Pancreas (tissue), 10 donors: ENCODE data around the gene EFS. TPM values are rescaled to one million over a fixed set of nuclear protein-coding genes. Genes with fewer than 3 reads are reported as not detected.

Source experiments
- ATAC-seq, 4 donors: fragments of 200-7000 bp; cut with Tn5 transposase; one replicate each; pipeline versions ENCODE4 v1.8.0 to v1.9.1; 2020; ENCODE audit warnings: mild to moderate bottlenecking in 4 of 4, moderate library complexity in 4 of 4
- DNase-seq, 6 donors: peaks; one replicate each; pipeline ENCODE4 v3.0.0-alpha.2; 2020
- FAIRE-seq: peaks from 2 replicates; lab custom pipeline; 2012; peaks lifted over from hg19 to GRCh38; lab: Jason Lieb, UNC
- H3K27ac ChIP-seq, 4 donors: fragments of 200-600 bp; sonication (generic); 1 replicate in 3 of 4; 2 replicates in 1 of 4; pipeline versions ENCODE4 v1.5.0 to v1.8.0; 2020
- H3K27me3 ChIP-seq, 4 donors: fragments of 200-600 bp; one replicate each; pipeline ENCODE4 v1.8.0; 2021
- H3K36me3 ChIP-seq, 3 donors: fragments of 200-600 bp; sonication (generic) in 1 of 3; one replicate each; pipeline versions ENCODE4 v1.5.0 to v1.8.0; 2020 to 2021
- H3K4me1 ChIP-seq, 3 donors: fragments of 200-600 bp; one replicate each; pipeline ENCODE4 v1.8.0; 2021
- H3K4me3 ChIP-seq, 4 donors: fragments of 200-600 bp; sonication (generic) in 2 of 4; one replicate each; pipeline versions ENCODE4 v1.5.0 to v1.8.0; 2020 to 2021
- H3K9me3 ChIP-seq, 4 donors: fragments of 200-600 bp; one replicate each; pipeline ENCODE4 v1.8.0; 2021
- CTCF ChIP-seq, 4 donors: fragments of 200-600 bp; sonication (generic) in 3 of 4; IDR thresholded peaks; one replicate each; pipeline versions ENCODE4 v1.5.0 to v1.8.0; 2021; ENCODE audit warnings: antibody characterized with exemption in 4 of 4
- WGBS, 2 donors: extraction: QIAGEN DNeasy Blood & Tissue Kit; methylation state at CpG; one replicate each; pipeline ENCODE4 v1.1.7; 2013; 5-methylcytosine and 5-hydroxymethylcytosine counted together
- intact Hi-C, 3 donors: fragments of 100-400 bp; cut with DNase I; formaldehyde crosslinking; loops; one replicate each; pipeline versions ENCODE4 v1.11.1 to v1.14.2; 2022
- microRNA-seq, 2 donors: library from miRNA; unstranded; fragments of <30 nt; microRNA quantifications; one replicate each; pipeline versions ENCODE4 to v1.1.0, GENCODE V29; 2019 to 2020
- polyA plus RNA-seq, 2 donors: library from polyadenylated mRNA; stranded (reverse); fragments of 200-250 nt; gene quantifications; one replicate each; pipeline ENCODE4 v1.2.3, GENCODE V29; 2013
- total RNA-seq, 6 donors: library from RNA; stranded (reverse); fragmentation: NEBNext Ultra II Directional in 4 of 6; extraction: Animal tissue kit (Norgen Biotek cat#: 25700) in 4 of 6; gene quantifications; one replicate each; pipeline versions ENCODE4 v1.2.1 to v1.2.4, GENCODE V29; 2021 to 2023
- donor health status: healthy with polysubstance abuse.
- donor health status: DM: no; HTN: no; CAD: no; lungs with moderate emphysema.
- donor health status: DM: no; HTN: no; CAD: no.
- donor health status: control.
- donor health status: control.
- donor health status: Bipolar disorder and iron deficiency.
- donor health status: DM: yes; HTN: yes; CAD: no.
- donor health status: DM: no; HTN: no; CAD: no.
- donor health status: DM: no; HTN: no; CAD: no.
- donor health status: DM: yes; HTN: yes; CAD: no.

The EFS gene
- total and polyA plus RNA-seq, 8 donors: 0.23 to 3.0 (median 1.0) TPM

DNA sequence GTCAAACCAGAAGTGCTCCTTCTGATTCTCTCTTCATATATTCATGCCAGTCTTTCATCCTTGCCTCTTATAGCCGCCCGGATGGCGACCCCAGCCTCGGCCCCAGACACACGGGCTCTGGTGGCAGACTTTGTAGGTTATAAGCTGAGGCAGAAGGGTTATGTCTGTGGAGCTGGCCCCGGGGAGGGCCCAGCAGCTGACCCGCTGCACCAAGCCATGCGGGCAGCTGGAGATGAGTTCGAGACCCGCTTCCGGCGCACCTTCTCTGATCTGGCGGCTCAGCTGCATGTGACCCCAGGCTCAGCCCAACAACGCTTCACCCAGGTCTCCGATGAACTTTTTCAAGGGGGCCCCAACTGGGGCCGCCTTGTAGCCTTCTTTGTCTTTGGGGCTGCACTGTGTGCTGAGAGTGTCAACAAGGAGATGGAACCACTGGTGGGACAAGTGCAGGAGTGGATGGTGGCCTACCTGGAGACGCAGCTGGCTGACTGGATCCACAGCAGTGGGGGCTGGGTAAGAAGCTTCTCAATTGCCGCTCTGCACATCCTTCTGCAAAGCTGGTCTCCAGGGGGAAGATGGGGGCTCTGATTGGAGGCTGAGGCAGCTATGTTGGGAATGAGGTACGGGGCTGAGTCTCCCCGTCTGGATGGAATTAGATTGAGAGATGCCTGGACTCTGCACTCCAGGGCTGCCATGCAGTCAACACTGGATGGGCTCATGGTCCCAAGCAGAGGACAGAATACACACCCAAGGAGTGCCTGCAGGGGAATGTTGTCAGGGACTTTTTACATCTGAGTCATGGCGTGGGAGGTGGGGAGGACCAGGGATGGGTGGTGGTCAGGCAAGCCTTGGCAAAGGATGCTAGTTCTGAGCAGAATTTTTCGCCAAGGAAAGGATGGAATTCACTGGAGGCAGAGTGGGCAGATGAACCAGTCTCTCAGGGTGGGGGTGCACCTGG lies 57.0 kb downstream of the EFS start:
- Histone ChIP-seq H3K36me3 (peaks cover 0 to 5% (median 0%) of the 10 kb centered on the region in 3 donors), H3K9me3 (no peaks in the 10 kb centered on the region), H3K4me3 (peak overlapping the region; percentile 64 to 77 (median 72)), H3K27ac (peak overlapping the region in 2 of 4 donors; percentile 88 to 90), H3K4me1 (peaks cover 9 to 23% (median 19%) of the 10 kb centered on the region in 3 donors), H3K27me3 (no peaks in the 10 kb centered on the region)
- WGBS, 2 donors: 62 to 72% methylated on average over 22 of the region's 22 CpGs
- ATAC-seq (no peak), FAIRE-seq (no peak), DNase-seq (peak in 1 of 6 donors; percentile 52)
- intact Hi-C loops: no loop called here
- no peak for TF ChIP-seq CTCF (IDR thresholded peaks at IDR 0.05)

DNA sequence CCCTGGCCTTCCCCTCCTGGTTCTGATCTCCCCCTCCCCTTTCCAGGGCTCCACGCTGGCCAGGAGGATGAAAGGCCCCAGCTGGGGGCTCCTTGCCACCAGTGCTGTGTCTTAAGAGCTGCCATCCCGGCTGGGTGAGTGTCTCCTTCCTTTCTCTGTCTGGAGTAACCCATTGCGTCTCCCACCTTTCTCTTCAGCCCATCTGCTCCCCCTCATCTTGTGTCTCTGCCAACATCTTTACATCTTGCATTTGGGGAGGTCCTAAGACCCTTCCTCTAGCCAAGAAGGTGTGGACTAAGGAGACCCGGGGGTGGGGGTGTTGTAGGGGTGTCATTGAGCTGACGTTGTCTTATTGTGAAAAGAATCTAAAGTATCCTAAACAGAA lies 57.8 kb downstream of the EFS start:
- H3K9me3 ChIP-seq: no peaks in the 10 kb centered on the region
- peaks cover 0 to 5% (median 0%) of the 10 kb centered on the region in 3 donors for H3K36me3 ChIP-seq
- WGBS, 2 donors: 2 to 6% methylated on average over 5 of the region's 5 CpGs
- peak overlapping the region; percentile 66 to 90 (median 80) for H3K27ac ChIP-seq
- H3K4me1 ChIP-seq: peaks cover 9 to 23% (median 19%) of the 10 kb centered on the region in 3 donors
- peak overlapping the region; percentile 64 to 77 (median 72) for H3K4me3 ChIP-seq
- intact Hi-C loops: no loop called here
- no peak for TF ChIP-seq CTCF (IDR thresholded peaks at IDR 0.05)
- no peak for ATAC-seq
- H3K27me3 ChIP-seq: no peaks in the 10 kb centered on the region
- peak in 1 of 6 donors; percentile 25 for DNase-seq
- no peak for FAIRE-seq

- H3K36me3 ChIP-seq: peaks cover 0 to 5% (median 0%) of the 10 kb centered on the region in 3 donors
- no peaks in the 10 kb centered on the region for H3K9me3 ChIP-seq
- H3K27me3 ChIP-seq: no peaks in the 10 kb centered on the region
- peak within 1 kb of the TSS; percentile 66 to 90 (median 80) for H3K27ac ChIP-seq
- WGBS, 2 donors: 0 to 1% methylated on average over 24 of the region's 24 CpGs
- peaks cover 9 to 23% (median 19%) of the 10 kb centered on the region in 3 donors for H3K4me1 ChIP-seq
- FAIRE-seq (no peak), ATAC-seq (peak; percentile 58 to 84 (median 75)), DNase-seq (peak; percentile 85 to 94 (median 92))
- H3K4me3 ChIP-seq: peak within 1 kb of the TSS; percentile 64 to 77 (median 72)
- no peak for TF ChIP-seq CTCF (IDR thresholded peaks at IDR 0.05)
- intact Hi-C loops: no loop called here
Measured at GRCh38 chr14:23306412-23307145, 58.4 kb downstream of the EFS start, which contains the start of gene BCL2L2. BCL2L2 (plus strand) TSS chr14:23306833; CDS start chr14:23307768, 935 bp downstream.

Small RNA genes within 50 kb of the gene (microRNA-seq; reads per million reads assigned to microRNA genes)
- gene MIR208A: 0.29 to 0.39 reads per million in 2 donors

Other genes starting within 250 kb of the EFS start
- gene CEBPE, start 245.9 kb downstream of the EFS start, total RNA-seq: not detected
- gene CEBPE, start 245.9 kb downstream of the EFS start, polyA plus RNA-seq: not detected
- gene SLC7A8, start 181.5 kb downstream of the EFS start, total RNA-seq: 10 to 100 TPM; 11.5 to 33.5 (median 23.2) TPM
- gene SLC7A8, start 181.5 kb downstream of the EFS start, polyA plus RNA-seq: 10 to 100 TPM; 36.3 to 70.8 TPM
- under 1 TPM in 2 of 6 donors, not detected in 4; 0.12 to 0.29 TPM for gene RNF212B, start 127.2 kb downstream of the EFS start, total RNA-seq
- gene RNF212B, start 127.2 kb downstream of the EFS start, polyA plus RNA-seq: not detected
- 10 to 100 TPM in 1 of 6 donors, 1 to 10 TPM in 5; 4.5 to 10.3 (median 6.0) TPM for gene HOMEZ, start 79.0 kb downstream of the EFS start, total RNA-seq
- 1 to 10 TPM; 4.9 to 5.9 TPM for gene HOMEZ, start 79.0 kb downstream of the EFS start, polyA plus RNA-seq
- gene PPP1R3E, start 62.3 kb downstream of the EFS start, total RNA-seq: 10 to 100 TPM in 2 of 6 donors, 1 to 10 TPM in 4; 4.1 to 12.8 (median 5.6) TPM
- gene PPP1R3E, start 62.3 kb downstream of the EFS start, polyA plus RNA-seq: 10 to 100 TPM; 18.0 to 25.9 TPM
- 10 to 100 TPM; 24.8 to 29.7 (median 26.2) TPM for gene BCL2L2, start 58.3 kb downstream of the EFS start, total RNA-seq
- gene BCL2L2, start 58.3 kb downstream of the EFS start, polyA plus RNA-seq: 10 to 100 TPM; 28.8 to 31.6 TPM
- 10 to 100 TPM; 32.6 to 82.2 (median 45.0) TPM for gene PABPN1, start 43.7 kb downstream of the EFS start, total RNA-seq
- 100 to 1,000 TPM; 154 to 166 TPM for gene PABPN1, start 43.7 kb downstream of the EFS start, polyA plus RNA-seq
- 10 to 100 TPM in 4 of 6 donors, 1 to 10 TPM in 2; 6.4 to 19.6 (median 10.3) TPM for gene SLC22A17, start 12.3 kb downstream of the EFS start, total RNA-seq
- gene SLC22A17, start 12.3 kb downstream of the EFS start, polyA plus RNA-seq: 10 to 100 TPM; 29.9 to 90.7 TPM
- not detected for gene IL25, start 7.6 kb upstream of the EFS start, total RNA-seq
- not detected for gene IL25, start 7.6 kb upstream of the EFS start, polyA plus RNA-seq
- gene CMTM5, start 11.9 kb upstream of the EFS start, total RNA-seq: under 1 TPM in 1 of 6 donors, not detected in 5; 0.25 TPM
- under 1 TPM; 0.16 to 0.53 TPM for gene CMTM5, start 11.9 kb upstream of the EFS start, polyA plus RNA-seq
- gene MYH6, start 43.1 kb upstream of the EFS start, total RNA-seq: under 1 TPM in 4 of 6 donors, not detected in 2; 0.03 to 0.16 (median 0.05) TPM
- under 1 TPM; 0.56 to 0.72 TPM for gene MYH6, start 43.1 kb upstream of the EFS start, polyA plus RNA-seq
- gene MYH7, start 70.5 kb upstream of the EFS start, total RNA-seq: 1 to 10 TPM in 1 of 6 donors, under 1 TPM in 5; 0.19 to 6.3 (median 0.40) TPM
- 1 to 10 TPM in 1 of 2 donors, under 1 TPM in 1; 0.34 to 1.1 TPM for gene MYH7, start 70.5 kb upstream of the EFS start, polyA plus RNA-seq
- 10 to 100 TPM in 5 of 6 donors, 1 to 10 TPM in 1; 9.8 to 18.8 (median 15.4) TPM for gene NGDN, start 104.5 kb upstream of the EFS start, total RNA-seq
- gene NGDN, start 104.5 kb upstream of the EFS start, polyA plus RNA-seq: 10 to 100 TPM; 18.3 to 33.7 TPM
- 1 to 10 TPM in 3 of 6 donors, under 1 TPM in 3; 0.63 to 3.8 (median 1.0) TPM for gene ZFHX2, start 186.6 kb upstream of the EFS start, total RNA-seq
- 1 to 10 TPM; 1.7 to 3.0 TPM for gene ZFHX2, start 186.6 kb upstream of the EFS start, polyA plus RNA-seq
- 10 to 100 TPM in 1 of 6 donors, 1 to 10 TPM in 5; 5.6 to 11.6 (median 8.4) TPM for gene THTPA, start 191.1 kb upstream of the EFS start, total RNA-seq
- gene THTPA, start 191.1 kb upstream of the EFS start, polyA plus RNA-seq: 10 to 100 TPM; 11.9 TPM
- gene AP1G2, start 202.6 kb upstream of the EFS start, total RNA-seq: 100 to 1,000 TPM in 1 of 6 donors, 10 to 100 TPM in 5; 57.4 to 153 (median 70.4) TPM
- 100 to 1,000 TPM; 303 to 392 TPM for gene AP1G2, start 202.6 kb upstream of the EFS start, polyA plus RNA-seq
- under 1 TPM; 0.12 to 0.47 (median 0.29) TPM for gene JPH4, start 213.6 kb upstream of the EFS start, total RNA-seq
- gene JPH4, start 213.6 kb upstream of the EFS start, polyA plus RNA-seq: 1 to 10 TPM in 1 of 2 donors, under 1 TPM in 1; 0.46 to 1.3 TPM